Thyroid gland (tissue), 4 donors: Measurements from ENCODE around the gene DAGLB.
"Not testable (repeated sequence)": the region's sequence is repeated elsewhere in the genome, so short reads cannot be mapped to it uniquely, and the experiment has no call there.

Experiments
- CTCF ChIP-seq, 6 experiments: fragments of 200-600 bp in 3 of 6; fragments of 450-650 bp in 3 of 6; sonication (generic) in 3 of 6; IDR thresholded peaks; one replicate each; pipeline ENCODE4 v1.5.1; 2016 to 2019; ENCODE audit warnings: antibody characterized with exemption in 6 of 6, mild to moderate bottlenecking in 2 of 6, inconsistent platforms in 1 of 6, moderate library complexity in 1 of 6
- POLR2A ChIP-seq, 2 donors: fragments of 450-650 bp; IDR thresholded peaks; one replicate each; pipeline ENCODE4 v1.6.1; 2017; ENCODE audit warnings: antibody characterized with exemption in 2 of 2, mild to moderate bottlenecking in 2 of 2, moderate library complexity in 1 of 2

GRCh38 chr7:6381846-6382245 is 65.9 kb downstream of the DAGLB start:
- TF ChIP-seq POLR2A, CTCF (IDR thresholded peaks at IDR 0.05): not testable (repeated sequence)
